Neural cell (in vitro differentiated cells): ENCODE results near the gene WIPF3.

ENCODE experiments used
- EP300 ChIP-seq: fragments of 450-650 bp; conservative IDR thresholded peaks from 2 replicates; pipeline ENCODE4 v1.6.1; 2014; ENCODE audit warnings: antibody characterized with exemption, mild to moderate bottlenecking, moderate library complexity; ENCODE audit not compliant: poor library complexity, severe bottlenecking
- EZH2 ChIP-seq: fragments of 200-600, 300-800 bp; shearing (Covaris generic), sonication (generic); IDR thresholded peaks from 2 replicates; pipeline ENCODE4 v1.6.1; 2014; ENCODE audit warnings: antibody characterized with exemption, low read length, borderline replicate concordance, mild to moderate bottlenecking; ENCODE audit not compliant: insufficient read depth, poor library complexity, severe bottlenecking
- MXI1 ChIP-seq: fragments of 450-650 bp; conservative IDR thresholded peaks from 2 replicates; pipeline ENCODE4 v1.6.1; 2014; ENCODE audit warnings: antibody characterized with exemption, mild to moderate bottlenecking; ENCODE audit not compliant: poor library complexity, severe bottlenecking
- POLR2AphosphoS5 ChIP-seq: IDR thresholded peaks from 2 replicates; pipeline ENCODE4 v1.6.1; 2012
- RAD21 ChIP-seq: fragments of 450-650 bp; conservative IDR thresholded peaks from 2 replicates; pipeline ENCODE4 v1.6.1; 2014; ENCODE audit warnings: antibody characterized with exemption, mild to moderate bottlenecking, moderate library complexity
- SMC3 ChIP-seq: fragments of 450-650 bp; conservative IDR thresholded peaks from 2 replicates; pipeline ENCODE4 v1.6.1; 2014; ENCODE audit warnings: antibody characterized with exemption, mild to moderate bottlenecking, moderate library complexity; ENCODE audit not compliant: poor library complexity
- TAF1 ChIP-seq: IDR thresholded peaks from 2 replicates; pipeline ENCODE4 v1.6.1; 2012; ENCODE audit warnings: low read depth
- TF ChIP-seq, protein P1 (sequence below): fragments of 450-650 bp; IDR thresholded peaks from 2 replicates; pipeline ENCODE4 v1.5.1; 2014; ENCODE audit warnings: antibody characterized with exemption, mild to moderate bottlenecking, moderate library complexity; ENCODE audit not compliant: poor library complexity, severe bottlenecking

DNA sequence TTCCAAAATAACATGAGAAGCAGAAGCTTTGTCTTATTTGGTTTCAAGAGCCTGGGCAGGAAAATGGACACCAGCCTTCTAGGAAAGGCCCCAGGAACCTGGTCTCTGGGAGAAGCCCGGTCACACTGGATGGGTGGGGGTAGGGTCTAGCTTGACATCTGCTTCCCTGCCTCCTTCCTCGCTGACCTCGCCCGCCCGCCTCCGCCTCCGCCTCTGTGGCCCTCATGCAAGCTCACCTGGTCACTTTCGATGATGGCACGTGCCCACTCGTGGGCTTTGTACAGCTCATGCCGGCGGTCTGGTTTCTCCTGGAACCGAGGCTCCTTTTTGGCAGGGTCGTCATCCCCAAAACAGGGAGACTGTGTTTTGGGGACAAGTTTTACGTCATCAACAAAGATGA is 119.9 kb downstream of the WIPF3 start:
- TF ChIP-seq EZH2: no peak
- TF ChIP-seq, protein P1, sequence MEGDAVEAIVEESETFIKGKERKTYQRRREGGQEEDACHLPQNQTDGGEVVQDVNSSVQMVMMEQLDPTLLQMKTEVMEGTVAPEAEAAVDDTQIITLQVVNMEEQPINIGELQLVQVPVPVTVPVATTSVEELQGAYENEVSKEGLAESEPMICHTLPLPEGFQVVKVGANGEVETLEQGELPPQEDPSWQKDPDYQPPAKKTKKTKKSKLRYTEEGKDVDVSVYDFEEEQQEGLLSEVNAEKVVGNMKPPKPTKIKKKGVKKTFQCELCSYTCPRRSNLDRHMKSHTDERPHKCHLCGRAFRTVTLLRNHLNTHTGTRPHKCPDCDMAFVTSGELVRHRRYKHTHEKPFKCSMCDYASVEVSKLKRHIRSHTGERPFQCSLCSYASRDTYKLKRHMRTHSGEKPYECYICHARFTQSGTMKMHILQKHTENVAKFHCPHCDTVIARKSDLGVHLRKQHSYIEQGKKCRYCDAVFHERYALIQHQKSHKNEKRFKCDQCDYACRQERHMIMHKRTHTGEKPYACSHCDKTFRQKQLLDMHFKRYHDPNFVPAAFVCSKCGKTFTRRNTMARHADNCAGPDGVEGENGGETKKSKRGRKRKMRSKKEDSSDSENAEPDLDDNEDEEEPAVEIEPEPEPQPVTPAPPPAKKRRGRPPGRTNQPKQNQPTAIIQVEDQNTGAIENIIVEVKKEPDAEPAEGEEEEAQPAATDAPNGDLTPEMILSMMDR: no peak
- no peak for TF ChIP-seq RAD21
- TF ChIP-seq EP300: no peak
- TF ChIP-seq SMC3: no peak
- TF ChIP-seq POLR2AphosphoS5: no peak
- no peak for TF ChIP-seq TAF1
- no peak for TF ChIP-seq MXI1
